ENCODE data around the gene MYLK3.

DNA sequence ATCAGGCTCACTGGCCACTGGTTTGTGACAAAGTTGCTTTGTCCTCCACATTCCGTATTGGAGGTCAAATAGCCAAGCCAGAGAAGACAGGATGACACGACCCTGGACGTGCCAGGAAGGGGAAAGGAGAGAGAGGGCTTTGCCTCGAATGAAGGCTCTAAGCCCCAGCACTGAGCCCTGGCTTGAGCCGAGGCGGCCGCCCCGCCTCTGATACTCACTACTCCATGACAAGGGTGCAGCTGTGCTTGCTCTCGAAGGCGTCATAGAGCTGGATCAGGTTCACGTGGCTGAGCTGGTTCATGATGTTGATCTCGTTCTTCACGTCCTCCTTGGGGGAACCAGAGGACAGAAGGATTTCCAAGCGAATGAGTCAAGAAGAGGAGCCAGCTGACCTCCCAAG lies 19.3 kb downstream of the MYLK3 start:
- TF ChIP-seq, protein P1, sequence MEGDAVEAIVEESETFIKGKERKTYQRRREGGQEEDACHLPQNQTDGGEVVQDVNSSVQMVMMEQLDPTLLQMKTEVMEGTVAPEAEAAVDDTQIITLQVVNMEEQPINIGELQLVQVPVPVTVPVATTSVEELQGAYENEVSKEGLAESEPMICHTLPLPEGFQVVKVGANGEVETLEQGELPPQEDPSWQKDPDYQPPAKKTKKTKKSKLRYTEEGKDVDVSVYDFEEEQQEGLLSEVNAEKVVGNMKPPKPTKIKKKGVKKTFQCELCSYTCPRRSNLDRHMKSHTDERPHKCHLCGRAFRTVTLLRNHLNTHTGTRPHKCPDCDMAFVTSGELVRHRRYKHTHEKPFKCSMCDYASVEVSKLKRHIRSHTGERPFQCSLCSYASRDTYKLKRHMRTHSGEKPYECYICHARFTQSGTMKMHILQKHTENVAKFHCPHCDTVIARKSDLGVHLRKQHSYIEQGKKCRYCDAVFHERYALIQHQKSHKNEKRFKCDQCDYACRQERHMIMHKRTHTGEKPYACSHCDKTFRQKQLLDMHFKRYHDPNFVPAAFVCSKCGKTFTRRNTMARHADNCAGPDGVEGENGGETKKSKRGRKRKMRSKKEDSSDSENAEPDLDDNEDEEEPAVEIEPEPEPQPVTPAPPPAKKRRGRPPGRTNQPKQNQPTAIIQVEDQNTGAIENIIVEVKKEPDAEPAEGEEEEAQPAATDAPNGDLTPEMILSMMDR (IDR thresholded peaks at IDR 0.05) = no peak
- TF ChIP-seq EP300 (IDR thresholded peaks at IDR 0.05; ENCODE audit: low read depth) (no peak), POLR2A (IDR thresholded peaks at IDR 0.05) (no peak)
